Measurements from ENCODE around the gene PCF11.
"Not testable (repeated sequence)": the region's sequence is repeated elsewhere in the genome, so short reads cannot be mapped to it uniquely, and the experiment has no call there.

Gene PCF11

DNA sequence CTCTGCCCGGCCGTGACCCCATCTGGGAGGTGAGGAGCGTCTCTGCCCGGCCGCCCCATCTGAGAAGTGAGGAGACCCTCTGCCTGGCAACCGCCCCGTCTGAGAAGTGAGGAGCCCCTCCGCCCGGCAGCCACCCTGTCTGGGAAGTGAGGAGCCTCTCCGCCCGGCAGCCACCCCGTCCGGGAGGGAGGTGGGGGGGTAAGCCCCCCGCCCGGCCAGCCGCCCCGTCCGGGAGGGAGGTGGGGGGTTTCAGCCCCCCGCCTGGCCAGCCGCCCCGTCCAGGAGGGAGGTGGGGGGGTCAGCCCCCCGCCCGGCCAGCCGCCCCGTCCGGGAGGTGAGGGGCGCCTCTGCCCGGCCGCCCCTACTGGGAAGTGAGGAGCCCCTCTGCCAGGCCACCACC lies 23.7 kb upstream of the PCF11 start:
- H3K27ac Mint-ChIP-seq; H3K36me3 Mint-ChIP-seq (ENCODE audit: low read depth); H3K9me3 Mint-ChIP-seq; H3K4me1 Mint-ChIP-seq (ENCODE audit: low read depth); H3K27me3 Mint-ChIP-seq; H3K4me3 Mint-ChIP-seq: not testable (repeated sequence)

GRCh38 chr11:83139310-83139709 lies 17.6 kb upstream of the PCF11 start:
- Mint-ChIP-seq H3K9me3 (no peaks in the 10 kb centered on the region), H3K4me3 (no peak overlapping the region), H3K4me1 (ENCODE audit: low read depth) (no peaks in the 10 kb centered on the region), H3K27ac (no peak overlapping the region), H3K36me3 (ENCODE audit: low read depth) (no peaks in the 10 kb centered on the region), H3K27me3 (no peaks in the 10 kb centered on the region)

DNA sequence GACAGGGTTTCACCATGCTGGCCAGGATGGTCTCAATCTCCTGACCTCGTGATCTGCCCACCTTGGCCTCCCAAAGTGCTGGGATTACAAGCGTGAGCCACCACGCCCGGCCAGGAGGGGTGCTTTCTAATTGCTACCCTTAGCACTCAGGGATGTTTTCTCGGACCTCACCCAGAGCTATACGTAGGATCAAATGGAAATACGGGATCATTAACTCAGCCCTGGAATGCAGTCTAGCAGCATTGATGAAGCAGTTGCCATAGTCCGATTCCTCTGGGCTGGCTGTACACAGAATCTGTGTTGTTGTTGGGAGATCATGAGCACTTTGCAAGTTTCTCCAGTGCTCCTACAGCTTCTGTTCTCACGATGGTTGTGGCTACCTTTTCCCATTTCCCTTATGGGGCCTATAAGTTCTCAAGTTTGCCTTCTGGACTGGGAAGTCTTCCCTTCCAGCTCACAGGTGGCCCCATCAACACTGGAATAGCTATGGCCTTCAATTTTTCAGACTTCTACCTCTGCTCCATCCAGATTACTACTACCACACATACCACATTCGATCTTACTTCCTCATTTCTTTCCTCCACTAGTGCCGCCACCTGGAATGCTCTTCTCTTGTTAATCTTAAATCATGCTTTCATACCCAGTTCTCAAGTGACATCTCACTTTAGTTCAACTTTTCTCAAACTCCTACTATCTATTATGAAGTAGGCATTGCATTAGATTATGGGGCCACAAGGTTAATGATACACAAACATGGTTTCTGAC lies 16.1 kb upstream of the PCF11 start:
- H3K4me1 Mint-ChIP-seq (ENCODE audit: low read depth), result no peaks in the 10 kb centered on the region
- no peaks in the 10 kb centered on the region for H3K9me3 Mint-ChIP-seq
- H3K27me3 Mint-ChIP-seq, result no peaks in the 10 kb centered on the region
- peak overlapping the region; percentile 5 for H3K27ac Mint-ChIP-seq
- H3K36me3 Mint-ChIP-seq (ENCODE audit: low read depth), result no peaks in the 10 kb centered on the region
- no peak overlapping the region for H3K4me3 Mint-ChIP-seq

DNA sequence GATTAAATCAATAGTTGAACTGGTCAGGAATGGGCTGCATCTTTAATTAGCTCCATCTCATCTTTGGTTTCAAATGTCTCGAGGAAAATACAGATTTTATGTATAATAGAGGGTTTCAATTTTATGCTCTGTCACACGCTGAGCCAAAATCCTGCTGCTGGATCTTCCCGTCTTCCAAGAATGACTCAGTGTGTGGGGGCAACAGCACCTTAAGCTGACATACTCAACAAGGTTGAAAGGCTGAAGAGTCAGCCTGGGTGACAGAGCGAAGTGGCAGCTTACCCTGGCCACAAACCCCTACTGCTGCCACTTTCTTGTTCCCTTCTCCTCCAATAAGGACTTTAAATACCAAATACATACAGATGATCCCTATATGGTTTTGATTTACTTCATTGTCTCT lies 9.0 kb upstream of the PCF11 start:
- H3K9me3 Mint-ChIP-seq, result no peaks in the 10 kb centered on the region
- no peak overlapping the region for H3K4me3 Mint-ChIP-seq
- H3K27ac Mint-ChIP-seq, result no peak overlapping the region
- H3K27me3 Mint-ChIP-seq, result no peaks in the 10 kb centered on the region
- H3K4me1 Mint-ChIP-seq (ENCODE audit: low read depth), result no peaks in the 10 kb centered on the region
- H3K36me3 Mint-ChIP-seq (ENCODE audit: low read depth), result no peaks in the 10 kb centered on the region

GRCh38 chr11:83150450-83150849 lies 6.5 kb upstream of the PCF11 start:
- Mint-ChIP-seq H3K9me3 (no peaks in the 10 kb centered on the region), H3K36me3 (ENCODE audit: low read depth) (no peaks in the 10 kb centered on the region), H3K4me3 (no peak overlapping the region), H3K27me3 (no peaks in the 10 kb centered on the region), H3K27ac (no peak overlapping the region), H3K4me1 (ENCODE audit: low read depth) (peaks cover 8% of the 10 kb centered on the region)

DNA sequence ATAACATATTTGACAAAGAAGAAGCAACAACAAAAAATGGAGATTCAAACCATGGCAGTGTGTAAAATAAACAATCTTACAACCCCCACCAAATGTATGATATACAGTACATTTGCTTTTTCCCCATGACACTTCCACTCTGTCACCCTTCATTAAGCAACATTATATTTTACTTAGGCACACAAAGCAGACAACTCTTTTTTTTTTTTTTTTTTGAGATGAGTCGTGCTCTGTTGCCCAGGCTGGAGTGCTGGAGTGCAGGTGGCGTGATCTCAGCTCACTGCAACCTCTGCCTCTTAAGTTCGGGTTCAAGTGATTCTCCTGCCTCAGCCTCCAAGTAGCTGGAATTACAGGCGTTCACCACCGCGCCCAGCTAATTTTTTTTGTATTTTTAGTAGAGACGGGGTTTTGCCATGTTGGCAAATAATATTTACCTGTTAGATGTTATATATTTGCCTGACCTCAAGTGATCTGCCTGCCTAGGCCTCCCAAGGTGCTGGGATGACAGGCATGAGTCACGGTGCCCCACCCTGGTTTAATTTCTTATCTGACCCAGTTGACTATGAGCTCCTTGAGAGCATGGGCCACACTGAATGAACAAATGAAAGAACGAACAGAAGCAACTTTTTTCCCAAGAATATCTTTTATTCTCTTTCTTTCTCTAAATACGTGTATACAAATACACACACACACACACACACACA lies 5.5 kb upstream of the PCF11 start:
- H3K9me3 Mint-ChIP-seq, result no peaks in the 10 kb centered on the region
- H3K27ac Mint-ChIP-seq, result no peak overlapping the region
- peaks cover 14% of the 10 kb centered on the region for H3K4me1 Mint-ChIP-seq (ENCODE audit: low read depth)
- no peak overlapping the region for H3K4me3 Mint-ChIP-seq
- H3K27me3 Mint-ChIP-seq, result no peaks in the 10 kb centered on the region
- no peaks in the 10 kb centered on the region for H3K36me3 Mint-ChIP-seq (ENCODE audit: low read depth)

- Mint-ChIP-seq H3K4me3 (no peak overlapping the region), H3K4me1 (ENCODE audit: low read depth) (peaks cover 14% of the 10 kb centered on the region), H3K9me3 (no peaks in the 10 kb centered on the region), H3K27me3 (no peaks in the 10 kb centered on the region), H3K36me3 (ENCODE audit: low read depth) (peaks cover 3% of the 10 kb centered on the region), H3K27ac (no peak overlapping the region)
Observed at GRCh38 chr11:83152264-83152663, 4.7 kb upstream of the PCF11 start.

DNA sequence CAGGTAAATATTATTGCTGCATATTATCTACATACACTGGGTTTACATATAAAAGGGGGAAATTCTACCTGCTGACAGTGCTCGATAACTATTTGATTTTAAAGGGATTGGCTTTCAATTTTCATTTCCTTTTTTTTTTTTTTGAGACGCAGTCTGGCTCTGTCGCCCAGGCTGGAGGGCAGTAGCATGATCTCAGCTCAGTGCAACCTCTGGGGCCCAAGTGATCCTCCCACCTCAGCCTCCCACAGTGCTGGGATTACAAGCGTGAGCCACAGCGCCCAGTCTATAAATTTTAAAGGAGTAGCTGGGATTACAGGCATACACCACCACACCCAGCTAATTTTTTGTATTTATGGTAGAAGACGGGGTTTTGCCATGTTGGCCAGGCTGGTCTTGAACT lies 3.2 kb upstream of the PCF11 start:
- Mint-ChIP-seq H3K4me1 (ENCODE audit: low read depth) (peaks cover 14% of the 10 kb centered on the region), H3K4me3 (no peak overlapping the region), H3K9me3 (no peaks in the 10 kb centered on the region), H3K27ac (no peak overlapping the region), H3K36me3 (ENCODE audit: low read depth) (peaks cover 15% of the 10 kb centered on the region), H3K27me3 (no peaks in the 10 kb centered on the region)

DNA sequence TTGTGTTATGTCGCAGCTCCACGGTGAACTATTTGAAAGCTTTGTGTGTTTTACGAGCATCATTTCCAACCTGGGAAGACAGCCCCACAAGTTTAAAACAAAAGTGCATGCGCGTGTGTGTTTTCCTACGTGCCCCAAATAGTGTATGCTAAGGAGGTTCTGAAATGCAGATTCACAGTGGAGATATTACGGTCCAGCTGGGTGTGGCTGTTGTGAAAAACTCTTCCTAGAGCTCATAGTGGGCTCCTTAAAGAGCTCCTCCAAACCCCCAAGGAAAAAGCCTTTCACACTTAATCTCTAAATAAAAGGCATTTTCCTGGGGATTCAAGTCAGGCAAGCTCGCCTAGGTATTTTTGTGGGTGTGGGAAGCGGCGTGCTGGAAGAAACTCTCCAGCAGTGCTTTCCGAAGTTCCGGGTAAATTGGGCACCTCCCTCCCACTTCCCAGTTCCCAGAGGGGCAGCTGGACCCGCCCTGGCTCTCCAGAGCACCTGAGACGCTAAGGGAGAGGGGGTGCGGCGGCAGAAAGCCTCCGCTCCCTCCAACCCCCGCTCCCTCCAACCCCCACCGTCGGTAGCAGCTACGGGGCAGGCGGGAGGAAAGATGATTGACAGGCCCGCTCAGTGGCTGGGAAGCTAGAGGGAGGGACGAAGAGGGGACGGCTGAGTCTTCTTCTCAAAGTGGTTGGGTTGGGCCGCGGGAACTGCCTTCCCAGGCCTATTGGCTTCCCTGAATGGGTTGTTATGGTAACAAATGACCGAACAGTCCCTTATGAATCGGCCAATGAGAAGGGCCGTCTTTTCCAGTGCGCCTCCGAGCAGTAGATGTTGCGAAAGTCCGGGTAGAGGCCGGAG lies 561 bp upstream of the PCF11 start:
- Mint-ChIP-seq H3K36me3 (ENCODE audit: low read depth) (peaks cover 41% of the 10 kb centered on the region), H3K4me1 (ENCODE audit: low read depth) (peaks cover 35% of the 10 kb centered on the region)

GRCh38 chr11:83157594-83158356 lies 844 bp downstream of the PCF11 start:
- H3K36me3 Mint-ChIP-seq (ENCODE audit: low read depth), result peaks cover 50% of the 10 kb centered on the region
- H3K4me3 Mint-ChIP-seq, result peak overlapping the region; percentile 99
- peaks cover 49% of the 10 kb centered on the region for H3K4me1 Mint-ChIP-seq (ENCODE audit: low read depth)
- no peaks in the 10 kb centered on the region for H3K9me3 Mint-ChIP-seq
- no peaks in the 10 kb centered on the region for H3K27me3 Mint-ChIP-seq
- peak overlapping the region; percentile 99 for H3K27ac Mint-ChIP-seq

More for the DNA sequence above, 561 bp upstream of the PCF11 start:
- Mint-ChIP-seq H3K9me3 (no peaks in the 10 kb centered on the region), H3K27me3 (no peaks in the 10 kb centered on the region), H3K27ac (peak overlapping the region; percentile 99), H3K4me3 (peak overlapping the region; percentile 99)

DNA sequence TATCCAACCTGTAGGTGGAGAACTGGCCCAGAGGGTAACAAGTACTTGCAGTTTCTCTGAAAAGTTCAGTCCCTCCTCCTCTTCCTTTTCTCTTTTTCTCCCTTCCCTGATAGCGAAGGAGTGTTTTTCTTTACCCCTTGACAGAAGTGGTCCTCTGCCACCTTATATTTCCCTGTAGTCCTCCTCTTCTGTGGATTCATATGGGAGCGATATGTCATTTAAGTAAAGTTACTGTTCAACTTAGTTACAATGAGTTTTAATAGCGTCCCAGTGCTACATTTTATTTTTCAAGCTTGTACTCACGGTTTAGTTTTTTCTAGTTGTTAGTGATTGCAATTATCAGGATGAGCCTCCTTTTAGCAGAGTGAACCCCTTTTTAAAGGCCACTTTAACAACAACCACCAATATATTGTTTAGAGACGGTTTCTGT lies 1.4 kb downstream of the PCF11 start:
- Mint-ChIP-seq H3K36me3 (ENCODE audit: low read depth) (peaks cover 50% of the 10 kb centered on the region), H3K27ac (peak overlapping the region; percentile 99), H3K27me3 (no peaks in the 10 kb centered on the region), H3K9me3 (no peaks in the 10 kb centered on the region), H3K4me1 (ENCODE audit: low read depth) (peaks cover 54% of the 10 kb centered on the region), H3K4me3 (peak overlapping the region; percentile 99)

- Mint-ChIP-seq H3K27ac (peak overlapping the region; percentile 99), H3K27me3 (no peaks in the 10 kb centered on the region), H3K4me1 (ENCODE audit: low read depth) (peaks cover 63% of the 10 kb centered on the region), H3K9me3 (no peaks in the 10 kb centered on the region), H3K4me3 (peak overlapping the region; percentile 99), H3K36me3 (ENCODE audit: low read depth) (peaks cover 58% of the 10 kb centered on the region)
Observed at GRCh38 chr11:83158965-83159901, 2.3 kb downstream of the PCF11 start.

GRCh38 chr11:83159902-83160865 lies 3.3 kb downstream of the PCF11 start:
- Mint-ChIP-seq H3K27me3 (no peaks in the 10 kb centered on the region), H3K36me3 (ENCODE audit: low read depth) (peaks cover 66% of the 10 kb centered on the region), H3K9me3 (no peaks in the 10 kb centered on the region), H3K27ac (peak overlapping the region; percentile 99), H3K4me1 (ENCODE audit: low read depth) (peaks cover 63% of the 10 kb centered on the region), H3K4me3 (peak overlapping the region; percentile 99)
